HepG2 (cell line): Measurements from ENCODE around the gene RYR2. TPM values are rescaled to one million over a fixed set of nuclear protein-coding genes. Genes with fewer than 3 reads are reported as not detected.

Source experiments
- ATAC-seq: fragments of 200-7000 bp; cut with Tn5 transposase; 3 replicates; pipeline ENCODE4 v1.9.1; 2020; ENCODE audit warnings: mild to moderate bottlenecking, moderate library complexity
- BruUV-seq: library from RNA; stranded (reverse); fragments of 400-500 nt; replicated peaks from 2 replicates; lab custom pipeline; 2021; lab: Mats Ljungman, UMichigan
- CTCF ChIA-PET: fragments of 300-600 bp; formaldehyde crosslinking; extraction: SDS; loops from one replicate; lab custom pipeline; 2021; ENCODE audit warnings: low total read pairs, inconsistent platforms, low intra/inter-chr PET ratio; lab: Yijun Ruan, JAX
- POLR2A ChIA-PET: fragments of 350-600 bp; sonication (Branson Sonifier 250); formaldehyde crosslinking; loops from one replicate; lab custom pipeline; 2020; ENCODE audit warnings: antibody characterized with exemption, inconsistent platforms; lab: Yijun Ruan, JAX
- DNase-seq: peaks from one replicate; pipeline ENCODE4 v3.0.0-alpha.2; 2015; ENCODE audit warnings: low spot score
- FAIRE-seq: peaks from 3 replicates; lab custom pipeline; 2011; peaks lifted over from hg19 to GRCh38; lab: Jason Lieb, UNC
- H2AFZ ChIP-seq: one replicate; pipeline ENCODE4 v1.6.1; 2011; ENCODE audit warnings: low read length, inconsistent platforms
- H3K27ac ChIP-seq: fragments of 300-600 bp; 3 replicates; pipeline ENCODE4 v1.8.0; 2011; ENCODE audit warnings: mixed run types, mild to moderate bottlenecking, mixed read lengths, low read length, inconsistent platforms; ENCODE audit not compliant: insufficient read depth; ENCODE audit errors: extremely low read length
- H3K27me3 ChIP-seq, 2 experiments: fragments of 200-600 bp in 1 of 2; 2 replicates in 1 of 2; 3 replicates in 1 of 2; pipeline versions ENCODE4 v1.6.0 to v1.8.0; 2011; ENCODE audit warnings: low read length in 2 of 2, mild to moderate bottlenecking in 2 of 2, moderate library complexity in 2 of 2, inconsistent platforms in 1 of 2; ENCODE audit not compliant: insufficient read depth in 2 of 2, control insufficient read depth in 1 of 2
- H3K36me3 ChIP-seq, 2 experiments: fragments of 200-600 bp in 1 of 2; replicated peaks in 1 of 2; 2 replicates in 1 of 2; 3 replicates in 1 of 2; pipeline versions ENCODE4 v1.5.1 to v1.8.0; 2011; ENCODE audit warnings: low read length in 2 of 2, inconsistent platforms in 1 of 2; ENCODE audit not compliant: insufficient read depth in 2 of 2, control insufficient read depth in 1 of 2
- H3K4me1 ChIP-seq: 2 replicates; pipeline ENCODE4 v1.5.1; 2012; ENCODE audit warnings: low read length, inconsistent platforms; ENCODE audit not compliant: insufficient read depth
- H3K4me2 ChIP-seq: 2 replicates; pipeline ENCODE4 v1.6.0; 2011; ENCODE audit warnings: low read depth, low read length, inconsistent platforms
- H3K4me3 ChIP-seq, 3 experiments: fragments of 200-600 bp in 1 of 3; sonication (generic), shearing (Covaris generic) in 1 of 3; replicated peaks in 1 of 3; 2 replicates each; pipeline ENCODE4 v1.5.1; 2011 to 2016; ENCODE audit warnings: low read length in 3 of 3, inconsistent platforms in 2 of 3, low read depth in 2 of 3, mild to moderate bottlenecking in 2 of 3, control low read depth in 1 of 3, mixed read lengths in 1 of 3; ENCODE audit not compliant: insufficient read depth in 1 of 3
- H3K79me2 ChIP-seq: one replicate; pipeline ENCODE4 v1.6.1; 2011; ENCODE audit warnings: low read length, inconsistent platforms; ENCODE audit not compliant: insufficient read depth
- H3K9ac ChIP-seq: 2 replicates; pipeline ENCODE4 v1.6.0; 2011; ENCODE audit warnings: mild to moderate bottlenecking, low read depth, low read length, inconsistent platforms; ENCODE audit not compliant: insufficient read depth
- H3K9me3 ChIP-seq: 2 replicates; pipeline ENCODE4 v1.5.1; 2012; ENCODE audit warnings: mild to moderate bottlenecking, low read length
- H4K20me1 ChIP-seq: 2 replicates; pipeline ENCODE4 v1.6.0; 2011; ENCODE audit warnings: inconsistent platforms, mild to moderate bottlenecking, low read length, moderate library complexity; ENCODE audit not compliant: insufficient read depth
- ERF ChIP-seq: IDR thresholded peaks from 2 replicates; pipeline ENCODE4 v1.6.1; 2018; ENCODE audit warnings: missing biosample characterization, missing genetic modification reagents
- SP140L ChIP-seq: sonication (generic); formaldehyde crosslinking; IDR thresholded peaks from 2 replicates; pipeline ENCODE4 v1.4.0; 2020; ENCODE audit warnings: missing genetic modification reagents, borderline replicate concordance
- STAG1 ChIP-seq: sonication (generic); formaldehyde crosslinking; IDR thresholded peaks from 2 replicates; pipeline ENCODE4 v1.4.0; 2020; ENCODE audit warnings: missing genetic modification reagents
- ZNF446 ChIP-seq: sonication (generic); formaldehyde crosslinking; IDR thresholded peaks from 2 replicates; pipeline ENCODE4 v1.5.0; 2020; ENCODE audit warnings: mild to moderate bottlenecking, missing genetic modification reagents
- ZNF790 ChIP-seq: sonication (generic); formaldehyde crosslinking; IDR thresholded peaks from 2 replicates; pipeline ENCODE4 v1.8.0; 2022; ENCODE audit warnings: missing genetic modification reagents, mild to moderate bottlenecking, borderline replicate concordance
- WGBS: methylation state at CpG from one replicate; pipeline ENCODE4 v1.1.6; 2017; ENCODE audit warnings: low lambda C conversion rate; 5-methylcytosine and 5-hydroxymethylcytosine counted together
- in situ Hi-C: cut with HindIII; loops from 2 replicates; pipeline ENCODE4 v1.10.0; 2017; ENCODE audit warnings: low pct_unique_long_range_greater_than_20kb; ENCODE audit not compliant: extremely low pct_ligation_motif_present
- intact Hi-C: fragments of 100-400 bp; cut with micrococcal nuclease; formaldehyde crosslinking; loops from one replicate; pipeline ENCODE4 v1.10.0; 2022; ENCODE audit not compliant: unreplicated experiment
- polyA plus RNA-seq, 8 experiments: library from polyadenylated mRNA; depleted of rRNA in 3 of 8; stranded (reverse) in 7 of 8; unstranded in 1 of 8; fragments of >200 nt; fragmentation: Illumina TruSeq in 4 of 8; extraction: Trizol in 4 of 8; gene quantifications; 2 replicates each; pipeline versions ENCODE4 v1.2.1 to v1.2.3, GENCODE V29; 2011 to 2016; ENCODE audit warnings: low read depth in 4 of 8, missing spikeins in 1 of 8, mixed read lengths in 1 of 8; ENCODE audit not compliant: insufficient read depth in 1 of 8
- total RNA-seq, 5 experiments: library from RNA; depleted of rRNA; stranded (reverse); fragments of >200 nt; fragmentation: Illumina TruSeq; extraction: Trizol; gene quantifications; 2 replicates each; pipeline ENCODE4 v1.2.3, GENCODE V29; 2016; ENCODE audit warnings: low read depth in 1 of 5
- TF ChIP-seq, protein P1 (sequence below): sonication (generic); formaldehyde crosslinking; IDR thresholded peaks from 2 replicates; pipeline ENCODE4 v1.5.0; 2020; ENCODE audit warnings: mild to moderate bottlenecking, missing genetic modification reagents, moderate library complexity

Gene RYR2
- total and polyA plus RNA-seq, 2 of the 13 experiments (the other 11 are each of a cell fraction or from before 2014, with no cell fraction given): not detected

DNA sequence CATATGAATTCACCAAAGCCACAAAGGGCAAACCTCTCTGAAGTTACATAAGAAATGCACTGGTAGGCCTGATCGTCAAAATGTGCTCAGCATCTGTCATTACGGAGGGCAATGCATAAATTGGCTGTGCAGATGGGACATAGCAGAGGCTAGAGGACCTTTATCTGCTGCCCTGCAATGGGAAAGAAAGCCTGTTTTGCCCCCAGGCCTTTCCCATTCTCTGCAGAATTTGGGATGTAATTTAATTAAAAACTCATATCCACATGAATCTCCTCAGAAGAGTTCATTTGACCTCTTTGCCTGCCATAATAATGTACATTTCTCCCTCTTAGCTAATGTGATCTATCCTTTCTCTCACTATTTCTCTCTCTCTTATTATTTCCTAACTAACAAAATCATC lies 690.7 kb downstream of the RYR2 start (continued):
- TF ChIP-seq SP140L (no peak), ERF (no peak), ZNF446 (CRISPR knock-in tag) (no peak)

DNA sequence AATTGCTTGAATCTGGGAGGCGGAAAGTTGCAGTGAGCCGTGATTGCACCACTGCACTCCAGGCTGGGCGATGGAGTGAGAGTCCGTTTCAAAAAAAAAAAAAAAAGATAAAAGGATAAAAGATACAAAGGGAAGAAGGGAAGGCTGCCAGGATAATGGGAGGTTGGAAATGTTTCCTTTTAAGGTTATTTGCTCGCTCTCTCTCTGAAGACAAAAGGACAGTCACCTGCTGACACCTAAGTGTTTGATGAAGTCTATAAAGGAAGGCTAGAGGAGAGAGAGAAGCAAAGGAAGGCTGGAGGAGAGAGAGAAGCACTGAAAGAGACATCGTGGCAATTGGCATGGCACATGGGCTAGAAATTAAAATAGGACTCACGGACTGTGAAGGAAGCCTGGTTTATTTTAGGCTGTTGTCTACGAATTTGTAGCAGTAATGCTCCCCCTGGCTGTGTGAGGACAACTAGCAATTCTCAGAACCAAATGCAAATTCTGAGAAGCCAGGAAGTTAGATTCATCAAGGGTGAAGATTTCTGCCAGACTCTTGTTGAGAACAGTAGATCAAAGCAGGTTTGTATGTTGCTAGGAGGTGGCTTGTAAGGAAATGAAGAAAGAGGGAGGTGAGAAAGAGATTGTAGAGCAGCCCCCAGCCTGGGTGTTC lies 694.5 kb downstream of the RYR2 start:
- POLR2A ChIA-PET: no interaction called here
- DNase-seq: peak; percentile 1

More for the DNA sequence above, 694.5 kb downstream of the RYR2 start:
- Histone ChIP-seq H4K20me1 (no peaks in the 10 kb centered on the region), H3K27ac (no peak overlapping the region), H3K4me2 (no peak overlapping the region), H3K9ac (no peak overlapping the region), H3K4me1 (no peaks in the 10 kb centered on the region), H3K9me3 (no peaks in the 10 kb centered on the region), H3K79me2 (no peaks in the 10 kb centered on the region), H2AFZ (no peak overlapping the region), H3K27me3 (no peaks in the 10 kb centered on the region; a peak in 1 of 5 replicates), H3K4me3 (no peak overlapping the region), H3K36me3 (no peaks in the 10 kb centered on the region)
- TF ChIP-seq ZNF790 (no peak), STAG1 (CRISPR knock-in tag) (peak; percentile 8; the same call in 1 of the 2 replicates)
- TF ChIP-seq, protein P1, sequence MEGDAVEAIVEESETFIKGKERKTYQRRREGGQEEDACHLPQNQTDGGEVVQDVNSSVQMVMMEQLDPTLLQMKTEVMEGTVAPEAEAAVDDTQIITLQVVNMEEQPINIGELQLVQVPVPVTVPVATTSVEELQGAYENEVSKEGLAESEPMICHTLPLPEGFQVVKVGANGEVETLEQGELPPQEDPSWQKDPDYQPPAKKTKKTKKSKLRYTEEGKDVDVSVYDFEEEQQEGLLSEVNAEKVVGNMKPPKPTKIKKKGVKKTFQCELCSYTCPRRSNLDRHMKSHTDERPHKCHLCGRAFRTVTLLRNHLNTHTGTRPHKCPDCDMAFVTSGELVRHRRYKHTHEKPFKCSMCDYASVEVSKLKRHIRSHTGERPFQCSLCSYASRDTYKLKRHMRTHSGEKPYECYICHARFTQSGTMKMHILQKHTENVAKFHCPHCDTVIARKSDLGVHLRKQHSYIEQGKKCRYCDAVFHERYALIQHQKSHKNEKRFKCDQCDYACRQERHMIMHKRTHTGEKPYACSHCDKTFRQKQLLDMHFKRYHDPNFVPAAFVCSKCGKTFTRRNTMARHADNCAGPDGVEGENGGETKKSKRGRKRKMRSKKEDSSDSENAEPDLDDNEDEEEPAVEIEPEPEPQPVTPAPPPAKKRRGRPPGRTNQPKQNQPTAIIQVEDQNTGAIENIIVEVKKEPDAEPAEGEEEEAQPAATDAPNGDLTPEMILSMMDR: 0 out of 2 replicates have a peak, but pooled peaks have one; percentile 18
- in situ Hi-C loops (no loop called here), intact Hi-C loops (no loop called here)
- WGBS: 9% methylated on average over 8 of the region's 8 CpGs
- FAIRE-seq: no peak
- CTCF ChIA-PET: no interaction called here
- no TSS peak for BruUV-seq
- ATAC-seq: no peak
